HG02981 (cell line): ENCODE data around the gene XYLB.
"Not testable (repeated sequence)": the region's sequence is repeated elsewhere in the genome, so short reads cannot be mapped to it uniquely, and the experiment has no call there.

ENCODE experiments used
- ATAC-seq: cut with Tn5 transposase; IDR thresholded peaks from one replicate; pipeline ENCODE4 v1.9.1; 2021; ENCODE audit warnings: mild to moderate bottlenecking, moderate library complexity; ENCODE audit not compliant: unreplicated experiment

Gene XYLB

GRCh38 chr3:38386992-38387750, 40.6 kb downstream of the XYLB start:
- ATAC-seq = no peak

DNA sequence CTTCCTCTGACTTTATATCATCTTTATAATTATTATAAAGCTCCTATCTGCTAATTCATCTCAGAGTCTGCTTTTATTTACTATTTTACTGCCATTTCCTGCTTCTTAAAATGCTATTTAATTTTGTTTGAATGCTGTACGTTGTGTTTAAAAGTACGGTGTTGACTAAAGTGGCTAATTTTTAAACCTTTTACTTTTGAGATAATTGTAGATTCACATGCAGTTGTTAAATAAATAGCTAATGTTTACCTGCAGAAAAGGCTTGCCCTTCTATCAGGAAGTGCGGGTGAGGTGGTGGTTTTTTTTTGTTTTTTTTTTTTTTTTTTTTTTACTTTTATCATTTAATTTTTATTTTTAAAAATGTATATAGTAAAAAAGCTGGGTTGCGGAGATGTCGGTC, 41.3 kb downstream of the XYLB start:
- no peak for ATAC-seq

DNA sequence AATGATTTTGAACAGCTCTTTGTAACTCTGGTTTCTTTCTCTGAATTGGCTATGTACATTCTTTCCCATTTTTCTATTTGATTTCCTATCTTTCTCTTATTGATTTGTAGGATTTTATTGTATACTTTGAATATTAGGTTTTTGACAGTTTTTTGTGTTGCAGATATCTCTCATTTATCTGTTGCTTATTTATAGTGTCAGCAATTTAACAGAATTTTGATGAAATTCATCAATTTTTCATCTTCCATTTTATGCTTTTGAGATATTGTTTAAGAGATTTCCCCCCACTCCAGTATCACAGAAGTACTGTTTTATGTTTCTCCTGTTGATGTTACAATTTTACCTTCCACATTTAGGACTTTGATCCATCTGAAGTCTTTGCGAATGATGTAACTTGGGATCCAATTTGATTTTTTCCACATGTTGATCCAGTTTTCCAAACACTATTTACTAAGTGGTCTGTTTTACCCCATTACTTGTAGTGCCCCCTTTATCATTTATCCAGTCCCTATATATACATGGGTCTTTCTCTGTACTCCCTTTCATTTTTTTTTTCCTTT, 46.1 kb downstream of the XYLB start:
- no peak for ATAC-seq

- ATAC-seq = no peak
Measured at GRCh38 chr3:38396239-38396638, 49.7 kb downstream of the XYLB start.

DNA sequence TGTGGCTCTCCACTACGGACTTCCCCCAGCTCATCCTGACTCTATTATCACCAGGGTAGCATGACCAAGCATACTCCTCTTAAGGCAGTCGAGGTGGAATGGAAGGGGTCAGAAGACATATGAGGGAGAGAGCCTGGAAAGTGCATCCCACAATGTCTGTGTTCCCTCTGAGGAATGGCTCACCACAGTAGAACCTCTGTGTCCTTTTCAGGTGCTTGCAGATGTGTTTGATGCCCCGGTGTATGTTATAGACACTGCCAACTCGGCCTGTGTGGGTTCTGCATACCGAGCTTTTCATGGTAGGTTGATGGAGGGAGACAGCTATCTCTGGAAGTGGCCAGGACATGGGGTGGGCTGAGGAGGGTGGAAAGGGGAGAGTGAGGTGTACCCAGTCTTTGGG, 50.3 kb downstream of the XYLB start:
- ATAC-seq = no peak

DNA sequence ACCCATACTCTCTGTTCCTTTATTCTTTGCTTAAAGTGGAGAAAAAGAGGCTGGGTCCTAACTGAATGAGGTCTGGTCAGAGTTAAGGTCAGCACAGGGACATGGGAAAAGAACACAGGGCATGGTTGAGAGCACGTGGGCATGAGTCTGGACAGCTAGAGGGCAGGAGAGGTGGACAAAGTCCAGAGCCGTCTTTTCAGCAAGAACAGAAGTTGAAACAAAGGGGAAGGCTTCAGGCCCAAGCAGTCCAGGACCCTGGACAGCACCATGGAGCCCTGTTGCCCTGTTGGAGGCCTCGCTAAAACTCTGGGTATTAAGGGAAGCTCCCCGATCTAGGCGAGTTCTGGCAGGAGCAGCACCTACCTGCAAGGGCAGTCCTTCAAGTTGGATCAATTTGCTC, 50.7 kb downstream of the XYLB start:
- ATAC-seq = no peak

DNA sequence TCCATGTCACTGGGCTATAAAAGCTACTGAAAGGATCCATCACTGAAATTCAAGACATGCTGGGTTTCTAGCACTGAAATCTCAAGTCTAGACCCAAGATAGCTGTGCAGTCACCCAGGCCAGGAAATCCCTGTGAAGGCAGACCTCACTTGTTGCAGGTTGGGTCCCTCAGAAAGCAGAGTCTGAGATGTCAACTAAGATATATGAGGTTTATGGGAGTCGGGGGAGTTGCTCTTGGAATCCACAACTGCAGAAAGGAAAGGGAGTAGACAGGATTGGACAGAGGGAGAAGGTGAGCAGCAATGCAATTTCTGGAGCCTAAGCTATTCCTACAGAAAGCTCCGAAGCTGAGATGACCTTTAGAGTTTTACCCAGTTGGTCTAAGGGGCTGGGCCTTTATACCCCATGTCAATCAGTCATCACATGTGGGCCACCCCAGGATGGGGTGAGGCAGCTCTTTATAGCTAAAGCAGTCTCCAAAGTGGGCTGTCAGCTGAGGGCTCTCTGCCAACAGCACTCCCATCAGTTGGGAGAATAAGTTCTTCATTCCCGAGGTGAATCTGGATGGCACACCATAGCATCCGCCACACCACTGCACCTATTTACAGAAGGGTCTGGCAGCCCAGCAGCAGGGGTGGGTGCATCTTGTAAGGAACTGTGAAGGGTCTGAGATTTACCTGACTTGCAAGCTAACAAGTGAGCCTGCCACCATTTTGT, 54.8 kb downstream of the XYLB start:
- no peak for ATAC-seq

GRCh38 chr3:38404286-38404685, 57.7 kb downstream of the XYLB start:
- no peak for ATAC-seq

- ATAC-seq = no peak
Measured at GRCh38 chr3:38411591-38411990, 65.0 kb downstream of the XYLB start.

DNA sequence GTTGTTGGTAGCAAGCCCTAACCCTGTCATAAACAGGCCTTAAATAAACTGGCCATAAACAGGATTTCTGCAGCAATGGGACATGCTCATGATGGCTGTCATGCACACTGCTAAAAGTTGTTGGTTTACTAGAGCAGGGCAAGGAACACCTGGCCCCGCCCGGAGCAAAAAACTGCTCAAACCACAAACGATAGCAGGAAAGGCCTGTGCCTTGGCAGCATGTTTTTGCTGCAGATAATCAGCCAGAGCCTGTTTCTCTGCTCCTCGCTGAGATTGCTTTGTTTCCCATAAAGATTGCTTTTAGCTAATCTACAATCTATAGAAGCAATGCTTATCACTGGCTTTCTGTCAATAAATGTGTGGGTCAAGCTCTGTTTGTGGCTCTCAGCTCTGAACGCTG, 74.2 kb downstream of the XYLB start:
- not testable (repeated sequence) for ATAC-seq

GRCh38 chr3:38421679-38422336, 75.2 kb downstream of the XYLB start:
- ATAC-seq = no peak

GRCh38 chr3:38426798-38427426, 80.3 kb downstream of the XYLB start:
- ATAC-seq = not testable (repeated sequence)

DNA sequence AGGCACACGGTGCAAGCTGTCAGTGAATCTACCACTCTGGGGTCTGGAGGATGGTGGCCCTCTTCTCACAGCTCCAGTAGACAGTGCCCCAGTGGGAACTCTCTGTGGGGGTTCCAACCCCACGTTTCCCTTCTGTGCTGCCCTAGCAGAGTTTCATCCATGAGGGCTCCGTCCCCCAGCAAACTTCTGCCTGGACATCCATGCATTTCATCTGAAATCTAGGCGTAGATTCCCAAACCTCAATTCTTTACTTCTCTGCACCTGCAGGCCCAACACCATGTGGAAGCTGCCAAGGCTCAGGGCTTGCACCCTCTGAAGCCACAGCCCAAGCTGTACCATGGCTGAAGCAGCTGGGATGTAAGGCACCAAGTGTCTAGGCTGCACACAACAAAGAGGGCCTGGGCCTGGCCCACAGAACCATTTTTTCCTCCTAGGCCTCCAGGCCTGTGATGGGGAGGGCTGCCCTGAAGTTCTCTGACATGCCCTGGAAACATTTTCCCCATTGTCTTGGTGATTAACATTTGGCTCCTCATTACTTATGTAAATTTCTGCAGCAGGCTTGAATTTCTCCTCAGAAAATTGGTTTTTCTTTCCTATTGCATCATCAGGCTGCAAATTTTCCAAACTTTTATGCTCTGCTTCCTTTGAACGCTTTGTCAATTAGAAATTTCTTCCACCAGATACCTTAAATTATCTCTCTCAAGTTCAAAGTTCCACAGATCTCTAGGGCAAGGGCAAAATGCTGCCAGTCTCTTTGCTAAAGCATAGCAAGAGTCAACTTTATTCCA, 86.5 kb downstream of the XYLB start:
- not testable (repeated sequence) for ATAC-seq

GRCh38 chr3:38433661-38434060, 87.1 kb downstream of the XYLB start:
- not testable (repeated sequence) for ATAC-seq

DNA sequence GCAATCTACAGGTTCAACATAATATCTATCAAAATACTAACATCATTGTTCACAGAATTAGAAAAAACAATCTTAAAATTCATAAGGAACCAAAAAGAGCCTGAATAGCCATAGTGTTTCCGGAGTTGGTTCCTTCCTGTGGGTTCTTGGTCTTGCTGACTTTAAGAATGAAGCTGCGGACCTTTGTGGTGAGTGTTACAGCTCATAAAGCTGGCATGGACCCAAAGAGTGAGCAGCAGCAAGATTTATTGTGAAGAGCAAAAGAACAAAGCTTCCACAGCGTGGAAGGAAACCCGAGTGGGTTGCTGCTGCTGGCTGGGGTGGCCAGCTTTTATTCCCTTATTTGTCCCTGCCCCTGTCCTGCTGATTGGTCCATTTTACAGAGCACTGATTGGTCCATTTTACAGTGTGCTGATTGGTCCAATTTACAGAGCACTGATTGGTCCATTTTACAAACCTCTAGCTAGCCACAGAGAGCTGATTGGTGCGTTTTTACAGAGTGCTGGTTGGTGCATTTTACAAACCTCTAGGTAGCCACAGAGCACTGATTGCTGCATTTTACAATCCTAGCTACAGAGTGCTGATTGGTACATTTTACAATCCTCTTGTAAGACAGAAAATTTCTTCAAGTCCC, 92.0 kb downstream of the XYLB start:
- ATAC-seq = not testable (repeated sequence)

DNA sequence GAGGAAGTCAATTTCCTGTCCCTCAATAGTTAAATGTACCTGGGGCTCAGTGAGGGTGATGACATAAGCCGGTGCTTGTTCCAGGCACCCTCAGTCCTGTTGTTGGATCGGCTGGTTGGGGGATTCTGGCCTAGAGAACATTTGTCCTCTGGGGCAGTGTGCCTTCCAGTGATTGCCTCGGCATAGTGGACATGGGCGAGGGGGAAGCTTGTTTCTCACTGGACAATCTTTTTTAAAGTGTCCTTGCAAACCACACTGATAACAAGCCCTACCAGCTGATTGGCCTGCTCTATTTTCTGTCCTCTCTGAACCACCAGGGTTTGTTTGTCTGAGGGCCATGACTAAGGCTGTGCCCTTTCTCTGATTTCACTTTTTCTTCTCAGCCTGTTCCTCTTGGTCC, 96.6 kb downstream of the XYLB start:
- ATAC-seq = not testable (repeated sequence)

DNA sequence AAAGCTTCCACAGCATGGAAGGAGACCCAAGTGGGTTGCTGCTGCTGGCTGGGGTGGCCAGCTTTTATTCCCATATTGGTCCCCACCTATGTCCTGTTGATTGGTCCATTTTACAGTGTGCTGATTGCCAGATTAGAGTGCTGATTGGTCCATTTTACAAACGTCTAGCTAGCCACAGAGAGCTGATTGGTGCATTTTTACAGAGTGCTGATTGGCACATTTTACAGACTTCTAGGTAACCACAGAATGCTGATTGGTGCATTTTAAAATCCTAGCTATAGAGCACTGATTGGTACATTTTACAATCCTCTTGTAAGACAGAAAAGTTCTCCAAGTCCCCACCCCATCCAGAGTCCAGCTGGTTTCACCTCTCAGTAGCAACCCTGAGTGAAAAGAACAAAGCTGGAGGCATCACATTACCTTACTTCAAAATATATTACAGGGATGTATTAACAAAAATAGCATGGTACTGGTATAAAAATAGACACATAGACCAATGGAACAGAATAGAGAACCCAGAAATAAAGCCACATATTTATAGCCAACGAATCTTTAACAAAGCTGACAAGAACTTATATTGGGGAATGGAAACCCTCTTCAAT, 99.6 kb downstream of the XYLB start:
- no peak for ATAC-seq

DNA sequence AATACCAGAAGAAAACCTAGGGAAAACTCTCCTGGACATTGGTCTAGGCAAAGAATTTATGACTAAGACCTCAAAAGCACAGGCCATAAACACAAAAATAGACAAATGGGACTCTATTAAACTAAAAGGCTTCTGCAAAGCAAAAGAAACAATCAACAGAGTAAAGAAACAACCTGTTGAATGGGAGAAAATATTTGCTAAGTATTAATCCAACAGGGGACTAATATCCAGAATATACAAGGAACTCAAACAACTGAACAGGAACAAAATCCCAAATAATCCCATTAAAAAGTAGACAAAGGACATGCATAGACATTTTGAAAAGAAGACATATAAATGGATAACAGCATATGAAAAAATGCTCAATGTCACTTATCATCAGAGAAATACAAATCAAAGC, 100.2 kb downstream of the XYLB start:
- ATAC-seq = no peak

- no peak for ATAC-seq
Measured at GRCh38 chr3:38450853-38451252, 104.3 kb downstream of the XYLB start.
